DOHH2 (cell line): ENCODE data around the gene FBXO15.

ENCODE experiments used
- H3F3A ChIP-seq: fragments of 200-600 bp; sonication (generic), shearing (Covaris generic); 2 replicates; pipeline ENCODE4 v1.6.0; 2016; ENCODE audit warnings: antibody characterized with exemption, mild to moderate bottlenecking; ENCODE audit not compliant: control insufficient read depth, insufficient read depth
- H3K27ac ChIP-seq: fragments of 200-600 bp; sonication (generic); 2 replicates; pipeline ENCODE4 v1.5.1; 2014; ENCODE audit warnings: low read depth, mild to moderate bottlenecking, low read length, moderate library complexity
- H3K27me3 ChIP-seq: fragments of 200-600 bp; sonication (generic); 2 replicates; pipeline ENCODE4 v1.6.1; 2014; ENCODE audit warnings: mild to moderate bottlenecking, low read length, mixed read lengths; ENCODE audit not compliant: control insufficient read depth
- H3K36me3 ChIP-seq: fragments of 200-600 bp; sonication (generic); 2 replicates; pipeline ENCODE4 v1.6.1; 2014; ENCODE audit warnings: mild to moderate bottlenecking, low read length, moderate library complexity, mixed read lengths; ENCODE audit not compliant: control insufficient read depth
- H3K4me1 ChIP-seq: fragments of 200-600 bp; sonication (generic); 2 replicates; pipeline ENCODE4 v1.6.1; 2014; ENCODE audit warnings: mild to moderate bottlenecking, low read length, mixed read lengths; ENCODE audit not compliant: control insufficient read depth
- H3K4me2 ChIP-seq: fragments of 200-600 bp; sonication (generic); 2 replicates; pipeline ENCODE4 v1.6.0; 2014; ENCODE audit warnings: mild to moderate bottlenecking, low read length, moderate library complexity
- H3K4me3 ChIP-seq: fragments of 200-600 bp; sonication (generic); 2 replicates; pipeline ENCODE4 v1.5.1; 2014; ENCODE audit warnings: mild to moderate bottlenecking, low read length, mixed read lengths
- H3K79me2 ChIP-seq: fragments of 200-600 bp; sonication (generic); 2 replicates; pipeline ENCODE4 v1.6.1; 2014; ENCODE audit warnings: mild to moderate bottlenecking, low read length, mixed read lengths; ENCODE audit not compliant: control insufficient read depth
- H3K9me2 ChIP-seq: fragments of 200-600 bp; sonication (generic); replicated peaks from 2 replicates; pipeline ENCODE4 v1.6.1; 2014; ENCODE audit warnings: mild to moderate bottlenecking, low read length, mixed read lengths; ENCODE audit not compliant: control insufficient read depth
- H3K9me3 ChIP-seq: fragments of 200-600 bp; sonication (generic); 2 replicates; pipeline ENCODE4 v1.6.1; 2014; ENCODE audit warnings: antibody characterized with exemption, low read length, mixed read lengths; ENCODE audit not compliant: control insufficient read depth, insufficient read depth
- H4K20me1 ChIP-seq: fragments of 200-600 bp; sonication (generic); 2 replicates; pipeline ENCODE4 v1.6.0; 2014; ENCODE audit warnings: low read depth, mild to moderate bottlenecking, antibody characterized with exemption, low read length, moderate library complexity; ENCODE audit not compliant: control insufficient read depth, insufficient read depth
- EZH2phosphoT487 ChIP-seq: fragments of 200-600 bp; sonication (generic); IDR thresholded peaks from 2 replicates; pipeline ENCODE4 v1.6.1; 2017; ENCODE audit warnings: borderline replicate concordance, mild to moderate bottlenecking, antibody characterized with exemption, low read length, moderate library complexity, mixed read lengths
- TF ChIP-seq, protein P1 (sequence below): fragments of 200-600 bp; sonication (generic); IDR thresholded peaks from one replicate; pipeline ENCODE4 v1.5.1; 2014; ENCODE audit warnings: antibody characterized with exemption, mild to moderate bottlenecking, low read depth, low read length; ENCODE audit not compliant: poor library complexity, severe bottlenecking

The FBXO15 gene

DNA sequence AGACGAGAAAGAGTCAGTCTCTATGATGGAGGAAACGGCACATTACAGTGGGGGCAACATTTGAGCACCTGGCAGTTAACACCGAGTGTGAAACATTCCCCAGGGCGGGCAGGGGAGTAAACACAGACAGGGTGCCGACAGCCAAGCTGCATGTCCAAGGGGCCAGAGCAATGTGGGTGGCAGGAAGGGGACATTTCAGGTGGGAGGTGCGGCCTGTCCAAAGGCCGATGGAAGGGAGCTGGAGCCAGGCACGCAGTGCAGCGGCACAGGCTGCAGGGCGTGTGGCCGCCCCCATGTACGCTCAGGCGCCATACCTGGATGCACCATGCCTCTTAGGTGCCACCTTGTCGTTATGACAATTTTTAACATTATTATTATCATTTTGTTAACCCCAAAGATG is 43.9 kb upstream of the FBXO15 start:
- H3K4me3 ChIP-seq = no peak overlapping the region
- no peaks in the 10 kb centered on the region for H3F3A ChIP-seq
- no peaks in the 10 kb centered on the region for H4K20me1 ChIP-seq
- no peaks in the 10 kb centered on the region for H3K9me3 ChIP-seq
- peaks cover 5% of the 10 kb centered on the region for H3K4me1 ChIP-seq
- H3K9me2 ChIP-seq = no peaks in the 10 kb centered on the region
- no peak overlapping the region for H3K27ac ChIP-seq
- H3K4me2 ChIP-seq = no peak overlapping the region
- peaks cover 3% of the 10 kb centered on the region; the same call in 1 of the 2 replicates for H3K27me3 ChIP-seq
- no peak for TF ChIP-seq EZH2phosphoT487
- no peaks in the 10 kb centered on the region for H3K79me2 ChIP-seq
- no peaks in the 10 kb centered on the region for H3K36me3 ChIP-seq

DNA sequence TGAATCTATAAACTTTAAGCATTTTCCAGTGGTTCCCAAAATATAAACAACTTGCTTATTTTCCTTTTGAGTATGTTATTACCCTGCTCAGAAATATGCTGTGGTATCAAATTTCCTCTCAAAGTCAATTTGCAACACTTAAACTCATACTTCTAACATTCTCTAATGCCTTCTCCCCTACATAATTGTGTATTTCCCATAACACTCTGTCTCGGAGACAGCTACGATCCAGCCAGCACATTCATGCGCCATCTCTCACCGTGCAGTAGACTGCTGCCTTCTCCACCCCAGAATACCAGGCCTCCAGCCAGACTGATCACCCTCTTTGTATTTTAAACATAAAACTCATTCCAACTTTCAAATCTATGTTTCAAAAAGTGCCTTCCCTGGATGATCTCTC is 42.5 kb upstream of the FBXO15 start:
- H3K9me2 ChIP-seq = no peaks in the 10 kb centered on the region
- no peaks in the 10 kb centered on the region for H3F3A ChIP-seq
- TF ChIP-seq, protein P1, sequence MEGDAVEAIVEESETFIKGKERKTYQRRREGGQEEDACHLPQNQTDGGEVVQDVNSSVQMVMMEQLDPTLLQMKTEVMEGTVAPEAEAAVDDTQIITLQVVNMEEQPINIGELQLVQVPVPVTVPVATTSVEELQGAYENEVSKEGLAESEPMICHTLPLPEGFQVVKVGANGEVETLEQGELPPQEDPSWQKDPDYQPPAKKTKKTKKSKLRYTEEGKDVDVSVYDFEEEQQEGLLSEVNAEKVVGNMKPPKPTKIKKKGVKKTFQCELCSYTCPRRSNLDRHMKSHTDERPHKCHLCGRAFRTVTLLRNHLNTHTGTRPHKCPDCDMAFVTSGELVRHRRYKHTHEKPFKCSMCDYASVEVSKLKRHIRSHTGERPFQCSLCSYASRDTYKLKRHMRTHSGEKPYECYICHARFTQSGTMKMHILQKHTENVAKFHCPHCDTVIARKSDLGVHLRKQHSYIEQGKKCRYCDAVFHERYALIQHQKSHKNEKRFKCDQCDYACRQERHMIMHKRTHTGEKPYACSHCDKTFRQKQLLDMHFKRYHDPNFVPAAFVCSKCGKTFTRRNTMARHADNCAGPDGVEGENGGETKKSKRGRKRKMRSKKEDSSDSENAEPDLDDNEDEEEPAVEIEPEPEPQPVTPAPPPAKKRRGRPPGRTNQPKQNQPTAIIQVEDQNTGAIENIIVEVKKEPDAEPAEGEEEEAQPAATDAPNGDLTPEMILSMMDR = no peak
- TF ChIP-seq EZH2phosphoT487 = no peak
- no peak overlapping the region for H3K4me3 ChIP-seq
- H3K36me3 ChIP-seq = no peaks in the 10 kb centered on the region
- no peaks in the 10 kb centered on the region for H3K4me1 ChIP-seq
- peaks cover 3% of the 10 kb centered on the region; the same call in 1 of the 2 replicates for H3K27me3 ChIP-seq
- no peaks in the 10 kb centered on the region for H3K79me2 ChIP-seq
- no peaks in the 10 kb centered on the region for H3K9me3 ChIP-seq
- no peaks in the 10 kb centered on the region for H4K20me1 ChIP-seq
- no peak overlapping the region for H3K27ac ChIP-seq
- no peak overlapping the region for H3K4me2 ChIP-seq

DNA sequence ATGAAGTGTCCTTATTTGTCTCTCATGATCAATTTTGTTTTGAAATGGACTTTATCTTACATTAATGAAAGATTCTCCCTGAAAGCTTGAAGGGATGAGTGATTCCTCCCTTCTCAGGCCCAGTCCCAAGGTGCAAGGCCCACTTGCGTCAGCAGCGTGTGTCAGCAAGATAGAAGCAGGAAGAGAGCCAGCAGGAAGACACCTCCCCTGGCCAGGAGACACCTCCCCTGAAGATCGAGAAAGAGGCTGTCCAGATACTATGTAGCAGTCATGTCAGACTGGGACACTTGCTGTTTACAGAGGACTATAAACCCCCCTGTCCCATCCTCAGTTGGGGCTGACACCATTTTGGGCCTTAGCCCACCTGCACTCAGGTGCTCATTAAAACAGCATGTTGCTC is 39.0 kb upstream of the FBXO15 start:
- H3K4me3 ChIP-seq = no peak overlapping the region
- H3K79me2 ChIP-seq = no peaks in the 10 kb centered on the region
- TF ChIP-seq EZH2phosphoT487 = no peak
- TF ChIP-seq, protein P1 = no peak
- H3K36me3 ChIP-seq = no peaks in the 10 kb centered on the region
- H3F3A ChIP-seq = no peaks in the 10 kb centered on the region
- H4K20me1 ChIP-seq = no peaks in the 10 kb centered on the region
- H3K4me1 ChIP-seq = no peaks in the 10 kb centered on the region
- peaks cover 3% of the 10 kb centered on the region; the same call in 1 of the 2 replicates for H3K27me3 ChIP-seq
- no peak overlapping the region for H3K4me2 ChIP-seq
- no peaks in the 10 kb centered on the region for H3K9me2 ChIP-seq
- no peaks in the 10 kb centered on the region for H3K9me3 ChIP-seq
- H3K27ac ChIP-seq = no peak overlapping the region

DNA sequence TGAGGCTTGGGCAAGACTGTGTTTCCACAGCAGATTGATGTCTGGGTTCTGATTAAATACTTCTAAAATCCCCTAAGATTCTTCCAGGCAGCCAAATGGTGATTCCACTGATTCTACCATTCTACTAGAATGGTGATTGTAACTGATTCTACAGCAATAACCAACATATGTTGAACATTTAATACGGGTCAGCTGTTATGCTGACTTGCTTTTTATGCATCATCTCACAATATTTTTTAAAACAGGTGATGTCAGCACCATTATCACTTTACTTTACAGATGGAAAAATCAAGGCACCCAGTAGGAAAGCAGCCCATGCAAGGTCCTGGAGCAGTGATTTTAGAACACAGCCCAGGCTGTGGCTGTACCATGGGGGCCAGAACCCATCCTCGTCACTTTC is 38.2 kb upstream of the FBXO15 start:
- no peak overlapping the region for H3K4me3 ChIP-seq
- no peaks in the 10 kb centered on the region for H3K9me3 ChIP-seq
- no peaks in the 10 kb centered on the region for H4K20me1 ChIP-seq

More for the DNA sequence above, 38.2 kb upstream of the FBXO15 start:
- H3K9me2 ChIP-seq = no peaks in the 10 kb centered on the region
- TF ChIP-seq, protein P1 = no peak
- TF ChIP-seq EZH2phosphoT487 = no peak
- H3K4me2 ChIP-seq = no peak overlapping the region
- H3K36me3 ChIP-seq = no peaks in the 10 kb centered on the region
- no peak overlapping the region for H3K27ac ChIP-seq
- no peaks in the 10 kb centered on the region for H3F3A ChIP-seq
- no peaks in the 10 kb centered on the region for H3K79me2 ChIP-seq
- peaks cover 3% of the 10 kb centered on the region; the same call in 1 of the 2 replicates for H3K27me3 ChIP-seq
- H3K4me1 ChIP-seq = no peaks in the 10 kb centered on the region
